NOMO-1 (cell line): Measurements from ENCODE around the gene YWHAH.
"Not testable (repeated sequence)": the region's sequence is repeated elsewhere in the genome, so short reads cannot be mapped to it uniquely, and the experiment has no call there.

Experiments used
- DNase-seq, 2 experiments: peaks; one replicate each; lab custom pipeline; 2025; ENCODE audit not compliant: unreplicated experiment in 2 of 2; lab: John Stamatoyannopoulos, UW

YWHAH gene

GRCh38 chr22:31977141-31977841, 33.0 kb downstream of the YWHAH start:
- DNase-seq, result peak; percentile 57 to 59

DNA sequence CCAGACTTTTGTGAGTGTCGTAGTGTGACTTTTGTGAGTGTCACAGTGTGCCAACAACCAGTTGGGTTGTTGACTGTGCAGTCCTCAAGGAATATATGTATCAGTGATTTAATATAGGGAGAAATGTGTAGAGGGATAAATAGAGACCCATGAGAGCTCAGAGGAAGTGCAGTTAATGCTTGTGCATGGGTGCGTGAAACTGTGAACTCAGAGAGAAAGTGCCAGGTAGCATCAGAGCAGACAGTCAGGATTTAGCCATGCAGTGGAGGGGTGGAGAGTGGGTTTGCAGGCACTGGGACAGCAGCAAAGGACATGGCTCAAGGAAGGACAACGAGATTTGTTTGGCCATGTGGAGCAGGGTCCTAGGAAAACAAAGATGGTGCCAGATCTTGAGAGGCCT, 33.6 kb downstream of the YWHAH start:
- no peak for DNase-seq

- no peak for DNase-seq
Measured at GRCh38 chr22:31980628-31981027, 36.3 kb downstream of the YWHAH start.

DNA sequence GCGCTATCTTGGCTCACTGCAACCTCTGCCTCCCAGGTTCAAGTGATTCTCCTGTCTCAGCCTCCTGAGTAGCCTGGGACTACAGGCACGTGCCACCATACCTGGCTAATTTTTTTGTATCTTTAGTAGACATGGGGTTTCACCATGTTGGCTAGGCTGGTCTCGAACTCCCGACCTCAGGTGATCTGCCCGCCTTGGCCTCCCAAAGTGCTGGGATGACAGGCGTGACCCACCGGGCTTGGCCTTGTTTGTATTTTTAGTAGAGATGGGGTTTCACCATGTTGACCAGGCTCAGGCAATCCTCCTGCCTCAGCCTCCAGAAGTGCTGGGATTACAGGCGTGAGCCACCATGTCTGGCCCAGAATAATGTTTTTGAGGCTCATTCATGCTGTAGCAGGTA, 37.6 kb downstream of the YWHAH start:
- DNase-seq, result not testable (repeated sequence)

GRCh38 chr22:31983911-31984656, 39.7 kb downstream of the YWHAH start:
- no peak for DNase-seq

DNA sequence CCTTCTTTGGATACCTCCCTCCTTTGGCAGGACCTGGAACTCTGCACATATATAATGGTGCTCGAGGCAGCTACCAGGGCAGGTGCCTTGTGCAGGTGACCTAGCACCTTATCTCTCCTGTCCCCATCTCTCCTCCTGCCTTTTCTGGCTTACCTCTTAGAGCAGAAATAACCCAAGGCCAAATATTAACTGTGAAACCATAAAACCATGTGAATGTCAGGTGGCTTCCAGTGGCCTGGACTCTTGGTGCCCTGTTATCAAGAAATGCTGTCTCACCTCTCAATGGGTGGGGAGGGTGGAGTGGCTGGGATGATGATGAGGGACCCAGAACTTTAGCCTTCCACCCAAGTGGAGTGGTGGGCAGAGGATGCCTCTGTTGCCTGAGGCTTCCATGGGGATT, 42.9 kb downstream of the YWHAH start:
- DNase-seq, result no peak

- DNase-seq, result no peak
Measured at GRCh38 chr22:31991102-31991839, 46.9 kb downstream of the YWHAH start.

- no peak for DNase-seq
Measured at GRCh38 chr22:31995046-31995445, 50.7 kb downstream of the YWHAH start.

DNA sequence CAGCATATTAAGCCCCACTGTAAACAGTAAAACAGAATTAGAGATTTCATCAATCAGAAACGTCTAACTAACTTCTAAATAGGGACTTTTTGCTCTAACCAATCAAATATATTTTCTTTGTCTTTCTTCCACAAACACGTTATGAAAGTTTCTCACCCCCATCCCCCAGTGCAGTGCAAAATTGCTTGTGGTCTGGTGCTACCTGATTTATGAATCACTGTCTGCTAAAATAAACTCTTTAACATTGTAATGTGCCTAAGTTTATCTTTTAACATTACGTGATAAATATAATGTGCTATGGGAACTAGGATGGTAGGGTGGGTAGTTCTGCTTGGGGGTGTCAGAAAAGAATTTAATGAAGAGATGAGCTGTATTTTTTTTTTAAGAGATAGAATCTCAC, 51.5 kb downstream of the YWHAH start:
- no peak for DNase-seq

GRCh38 chr22:31998784-31999385, 54.5 kb downstream of the YWHAH start:
- DNase-seq, result no peak

DNA sequence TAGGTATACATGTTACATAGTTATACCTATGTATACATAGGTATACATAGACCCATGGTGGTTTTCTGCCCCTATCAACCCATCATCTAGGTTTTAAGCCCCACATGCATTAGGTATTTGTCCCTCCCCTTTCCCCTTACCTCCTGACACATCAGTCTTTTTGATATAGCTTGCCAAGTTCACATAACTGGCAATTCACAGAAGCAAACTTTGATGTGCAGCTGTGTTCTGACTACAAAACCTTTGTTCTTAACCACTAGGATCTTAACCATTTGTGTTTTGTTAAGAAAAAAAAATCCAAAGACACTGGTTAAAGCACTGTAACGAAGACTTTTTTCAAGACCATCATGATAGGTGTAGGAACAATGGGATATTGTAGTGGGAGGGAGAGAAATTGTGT, 55.8 kb downstream of the YWHAH start:
- DNase-seq, result no peak

GRCh38 chr22:32005453-32005852, 61.1 kb downstream of the YWHAH start:
- DNase-seq, result no peak
